GM12878 (cell line): ENCODE measurements around the gene KANSL2. TPM values are rescaled to one million over a fixed set of nuclear protein-coding genes. Genes with fewer than 3 reads are reported as not detected.

Experiments used
- BMI1 ChIP-seq: fragments of 450-650 bp; IDR thresholded peaks from 2 replicates; pipeline ENCODE4 v1.6.1; 2016; ENCODE audit warnings: mild to moderate bottlenecking, moderate library complexity, borderline replicate concordance
- BRCA1 ChIP-seq: IDR thresholded peaks from 2 replicates; pipeline ENCODE4 v1.6.1; 2011; ENCODE audit warnings: low read depth, low read length, improper control_type of control experiment
- CBX5 ChIP-seq: sonication (generic); IDR thresholded peaks from 2 replicates; pipeline ENCODE4 v1.6.1; 2016; ENCODE audit warnings: low read depth, moderate library complexity, mild to moderate bottlenecking, inconsistent platforms
- CTCF ChIP-seq, 3 experiments: IDR thresholded peaks in 2 of 3; conservative IDR thresholded peaks in 1 of 3; 2 replicates each; pipeline ENCODE4 v1.5.1; 2011; ENCODE audit warnings: low read depth in 3 of 3, low read length in 3 of 3, mild to moderate bottlenecking in 3 of 3, control low read depth in 2 of 3, moderate library complexity in 2 of 3, inconsistent platforms in 1 of 3, mixed read lengths in 1 of 3; ENCODE audit not compliant: control insufficient read depth in 2 of 3, insufficient read depth in 1 of 3; ENCODE audit errors: extremely low read depth in 1 of 3
- ETV6 ChIP-seq, 2 experiments: fragments of 450-650 bp in 1 of 2; IDR thresholded peaks in 1 of 2; conservative IDR thresholded peaks in 1 of 2; 2 replicates each; pipeline ENCODE4 v1.6.1; 2014; ENCODE audit warnings: antibody characterized with exemption in 1 of 2, borderline replicate concordance in 1 of 2, low read depth in 1 of 2, mild to moderate bottlenecking in 1 of 2, moderate library complexity in 1 of 2
- HDGF ChIP-seq: fragments of 450-650 bp; IDR thresholded peaks from 2 replicates; pipeline ENCODE4 v1.6.1; 2016; ENCODE audit warnings: antibody characterized with exemption
- KDM1A ChIP-seq: fragments of 200-600 bp; sonication (generic); IDR thresholded peaks from 2 replicates; pipeline ENCODE4 v1.6.1; 2016; ENCODE audit warnings: borderline replicate concordance
- NBN ChIP-seq: fragments of 450-650 bp; IDR thresholded peaks from 2 replicates; pipeline ENCODE4 v1.6.1; 2016
- NR2C1 ChIP-seq: fragments of 450-650 bp; IDR thresholded peaks from 2 replicates; pipeline ENCODE4 v1.6.1; 2017; ENCODE audit warnings: antibody characterized with exemption, mild to moderate bottlenecking, moderate library complexity
- POLR2AphosphoS2 ChIP-seq: IDR thresholded peaks from 2 replicates; pipeline ENCODE4 v1.6.1; 2011; ENCODE audit warnings: low read depth, mild to moderate bottlenecking, low read length, improper control_type of control experiment, moderate library complexity
- RELB ChIP-seq: fragments of 450-650 bp; IDR thresholded peaks from 2 replicates; pipeline ENCODE4 v1.6.1; 2017; ENCODE audit warnings: low read depth, mild to moderate bottlenecking, moderate library complexity
- SIN3A ChIP-seq: IDR thresholded peaks from 2 replicates; pipeline ENCODE4 v1.6.1; 2012; ENCODE audit warnings: low read depth, low read length, improper control_type of control experiment
- SREBF2 ChIP-seq: IDR thresholded peaks from 2 replicates; pipeline ENCODE4 v1.6.1; 2012; ENCODE audit warnings: mild to moderate bottlenecking, low read length
- WRNIP1 ChIP-seq: IDR thresholded peaks from 2 replicates; pipeline ENCODE4 v1.6.1; 2011; ENCODE audit warnings: low read depth, low read length, improper control_type of control experiment, borderline replicate concordance
- ZNF24 ChIP-seq: fragments of 450-650 bp; IDR thresholded peaks from 2 replicates; pipeline ENCODE4 v1.6.1; 2017; ENCODE audit warnings: antibody characterized with exemption, mild to moderate bottlenecking
- ZZZ3 ChIP-seq: IDR thresholded peaks from 2 replicates; pipeline ENCODE4 v1.6.1; 2011; ENCODE audit warnings: low read depth; ENCODE audit not compliant: control insufficient read depth, insufficient read length
- polyA plus RNA-seq, 11 experiments: library from polyadenylated mRNA; depleted of rRNA in 4 of 11; unstranded in 6 of 11; stranded (reverse) in 5 of 11; fragments of >200 nt; fragmentation: Nextera tagmentation in 4 of 11; fragmentation: Illumina TruSeq in 1 of 11; extraction: Ambion mirVana in 4 of 11; extraction: Trizol in 1 of 11; gene quantifications; 1 replicate in 1 of 11; 2 replicates in 10 of 11; pipeline versions ENCODE4 v1.2.1 to v1.2.3, GENCODE V29; 2011 to 2016; ENCODE audit warnings: inconsistent platforms in 2 of 11, missing spikeins in 2 of 11, low read depth in 1 of 11
- total RNA-seq, 4 experiments: library from RNA; depleted of rRNA in 3 of 4; stranded (reverse); fragments of >200 nt in 3 of 4; fragmentation: Illumina TruSeq in 1 of 4; extraction: Trizol in 1 of 4; gene quantifications; 2 replicates each; pipeline versions ENCODE4 v1.2.1 to v1.2.3, GENCODE V29; 2013 to 2021
- TF ChIP-seq, protein P1 (sequence below): fragments of 150-350 bp; IDR thresholded peaks from 2 replicates; pipeline ENCODE4 v1.6.1; 2014; ENCODE audit warnings: mild to moderate bottlenecking, low read depth, low read length
- TF ChIP-seq, protein P2 (sequence below): IDR thresholded peaks from 2 replicates; pipeline ENCODE4 v1.6.1; 2011; ENCODE audit warnings: low read depth, mild to moderate bottlenecking, low read length, moderate library complexity, borderline replicate concordance; ENCODE audit errors: extremely low read depth
- TF ChIP-seq, protein P3 (sequence below): fragments of 450-650 bp; IDR thresholded peaks from 2 replicates; pipeline ENCODE4 v1.6.1; 2017; ENCODE audit warnings: borderline replicate concordance

The KANSL2 gene
- total and polyA plus RNA-seq, 10 of the 15 experiments (the other 5 are each of a cell fraction or from before 2014, with no cell fraction given), result 28.1 to 54.8 (median 40.9) TPM

DNA sequence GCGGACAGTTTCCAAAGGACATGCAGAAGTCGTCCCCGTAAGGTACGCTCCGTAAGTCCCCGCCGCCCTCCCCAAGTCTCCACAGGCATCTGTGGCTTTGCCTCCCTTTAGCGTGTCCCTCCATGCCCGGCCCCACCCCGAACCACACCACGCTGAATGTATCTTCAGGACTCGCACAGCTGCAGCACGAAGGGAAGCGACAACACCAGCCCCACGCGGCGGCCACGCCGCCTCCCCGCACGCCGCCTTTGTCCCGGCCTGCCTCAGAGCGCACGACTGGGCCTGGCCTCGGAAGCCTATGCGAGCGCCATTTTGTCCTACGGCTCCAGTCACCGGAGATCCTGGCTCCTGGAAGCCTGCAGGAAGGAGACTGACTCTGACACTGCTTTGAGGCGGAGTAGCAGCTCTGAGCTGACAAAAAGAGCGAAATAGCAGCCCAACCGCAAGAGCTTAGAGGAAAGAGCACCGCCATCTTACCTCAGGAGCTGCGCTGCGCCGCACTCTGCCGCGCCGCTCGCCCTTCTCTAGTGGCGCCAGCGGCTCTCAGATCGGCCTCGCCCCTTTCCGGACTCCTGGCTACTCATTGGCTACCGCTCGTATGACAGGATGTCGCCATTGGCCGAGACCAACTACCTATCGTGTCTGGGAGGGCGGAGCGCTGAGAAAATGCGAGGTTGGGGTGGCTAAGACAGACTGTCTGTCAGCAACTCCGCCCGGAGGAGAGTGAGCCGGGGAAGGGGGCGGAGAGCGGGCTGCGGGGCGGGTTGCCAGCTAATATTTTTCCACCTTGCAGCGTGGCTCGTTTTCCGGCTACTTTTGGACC is at the start of gene KANSL2 (continued):
- TF ChIP-seq, protein P1, sequence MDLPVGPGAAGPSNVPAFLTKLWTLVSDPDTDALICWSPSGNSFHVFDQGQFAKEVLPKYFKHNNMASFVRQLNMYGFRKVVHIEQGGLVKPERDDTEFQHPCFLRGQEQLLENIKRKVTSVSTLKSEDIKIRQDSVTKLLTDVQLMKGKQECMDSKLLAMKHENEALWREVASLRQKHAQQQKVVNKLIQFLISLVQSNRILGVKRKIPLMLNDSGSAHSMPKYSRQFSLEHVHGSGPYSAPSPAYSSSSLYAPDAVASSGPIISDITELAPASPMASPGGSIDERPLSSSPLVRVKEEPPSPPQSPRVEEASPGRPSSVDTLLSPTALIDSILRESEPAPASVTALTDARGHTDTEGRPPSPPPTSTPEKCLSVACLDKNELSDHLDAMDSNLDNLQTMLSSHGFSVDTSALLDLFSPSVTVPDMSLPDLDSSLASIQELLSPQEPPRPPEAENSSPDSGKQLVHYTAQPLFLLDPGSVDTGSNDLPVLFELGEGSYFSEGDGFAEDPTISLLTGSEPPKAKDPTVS, result no peak
- TF ChIP-seq ETV6 (conservative IDR thresholded peaks at IDR 0.05 in 1 of 2, IDR thresholded peaks at IDR 0.05 in 1 of 2; ENCODE audit: borderline replicate concordance in 1 of 2, low read depth in 1 of 2) (no peak), HDGF (peak; percentile 87; the same call in 1 of the 2 replicates), CTCF (IDR thresholded peaks at IDR 0.05 in 2 of 3, conservative IDR thresholded peaks at IDR 0.05 in 1 of 3; ENCODE audit: control insufficient read depth in 2 of 3, extremely low read depth in 1 of 3, insufficient read depth in 1 of 3, low read depth in 3 of 3, low read length in 3 of 3) (no peak), SREBF2 (no peak), NBN (peak; percentile 89), ZNF24 (no peak; the same call in 1 of the 2 replicates), KDM1A (no peak), BRCA1 (no peak), CBX5 (no peak), BMI1 (no peak), WRNIP1 (no peak), ZZZ3 (no peak), SIN3A (peak; percentile 59; the same call in 1 of the 2 replicates), POLR2AphosphoS2 (peak; percentile 95), NR2C1 (no peak; the same call in 1 of the 2 replicates), RELB (peak; percentile 84)
- TF ChIP-seq, protein P2, sequence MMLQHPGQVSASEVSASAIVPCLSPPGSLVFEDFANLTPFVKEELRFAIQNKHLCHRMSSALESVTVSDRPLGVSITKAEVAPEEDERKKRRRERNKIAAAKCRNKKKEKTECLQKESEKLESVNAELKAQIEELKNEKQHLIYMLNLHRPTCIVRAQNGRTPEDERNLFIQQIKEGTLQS, result no peak
- TF ChIP-seq, protein P3, sequence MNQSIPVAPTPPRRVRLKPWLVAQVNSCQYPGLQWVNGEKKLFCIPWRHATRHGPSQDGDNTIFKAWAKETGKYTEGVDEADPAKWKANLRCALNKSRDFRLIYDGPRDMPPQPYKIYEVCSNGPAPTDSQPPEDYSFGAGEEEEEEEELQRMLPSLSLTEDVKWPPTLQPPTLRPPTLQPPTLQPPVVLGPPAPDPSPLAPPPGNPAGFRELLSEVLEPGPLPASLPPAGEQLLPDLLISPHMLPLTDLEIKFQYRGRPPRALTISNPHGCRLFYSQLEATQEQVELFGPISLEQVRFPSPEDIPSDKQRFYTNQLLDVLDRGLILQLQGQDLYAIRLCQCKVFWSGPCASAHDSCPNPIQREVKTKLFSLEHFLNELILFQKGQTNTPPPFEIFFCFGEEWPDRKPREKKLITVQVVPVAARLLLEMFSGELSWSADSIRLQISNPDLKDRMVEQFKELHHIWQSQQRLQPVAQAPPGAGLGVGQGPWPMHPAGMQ, result no peak
